ENCODE measurements around the gene TRAP1. TPM values are rescaled to one million over a fixed set of nuclear protein-coding genes. Genes with fewer than 3 reads are reported as not detected.
A peak's percentile ranks its signal among the peaks of the same experiment; 100 is the strongest.

The TRAP1 gene
- total and polyA plus RNA-seq, 2 experiments from 2014 or later, result 143 to 228 TPM

DNA sequence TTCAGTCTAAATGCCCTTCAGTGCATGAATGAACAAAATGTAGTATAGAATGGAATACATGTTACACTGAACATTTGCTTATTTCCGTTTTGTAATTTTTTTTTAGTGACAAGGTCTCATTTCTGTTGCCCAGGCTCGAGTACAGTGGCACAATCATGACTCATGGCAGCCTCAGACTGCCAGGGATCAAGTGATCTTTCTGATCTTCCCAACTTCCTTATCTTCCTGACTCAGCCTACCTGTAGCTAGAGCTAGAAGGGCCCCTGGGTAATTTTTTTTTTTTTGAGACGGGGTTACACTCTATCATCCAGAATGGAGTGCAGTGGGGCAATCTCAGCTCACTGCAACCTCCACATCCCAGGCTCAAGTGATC lies 98.6 kb downstream of the TRAP1 start (continued):
- TF ChIP-seq ZNF462 (CRISPR knock-in tag; IDR thresholded peaks at IDR 0.05) (no peak), EZH2 (IDR thresholded peaks at IDR 0.05; ENCODE audit: low read depth, unreplicated experiment) (no peak)

GRCh38 chr16:3612510-3613466 lies 104.5 kb downstream of the TRAP1 start:
- H4K20me1 ChIP-seq (replicated peaks; ENCODE audit: insufficient read depth), result 0 out of 2 replicates have a peak, but pooled peaks cover 9% of the 10 kb centered on the region
- H3K27ac Mint-ChIP-seq, result no peak overlapping the region
- TF ChIP-seq CREB1 (CRISPR knock-in tag; IDR thresholded peaks at IDR 0.05; ENCODE audit: low read depth) (no peak), NANOG (IDR thresholded peaks at IDR 0.05; ENCODE audit: borderline replicate concordance) (no peak)
- H3K4me1 Mint-ChIP-seq, result peaks cover 21% of the 10 kb centered on the region
- H3K27me3 Mint-ChIP-seq (ENCODE audit: insufficient read depth, low read depth, poor library complexity), result peaks cover 6% of the 10 kb centered on the region
- H3K4me3 Mint-ChIP-seq, result peak overlapping the region; percentile 96
- peak overlapping the region; percentile 87; the same call in 1 of the 2 replicates for H3K27ac ChIP-seq (ENCODE audit: low read depth)
- H3K36me3 ChIP-seq (ENCODE audit: insufficient read depth), result no peaks in the 10 kb centered on the region
- peaks cover 14% of the 10 kb centered on the region for H3K36me3 Mint-ChIP-seq (ENCODE audit: low read depth)
- H3K27me3 ChIP-seq (ENCODE audit: insufficient read depth), result no peaks in the 10 kb centered on the region
- peak overlapping the region; percentile 98 for H3K4me3 ChIP-seq
- no peak overlapping the region; the same call in 1 of the 2 replicates for H2AFZ ChIP-seq
- DNase-seq (ENCODE audit: low spot score) (no peak), ATAC-seq (no peak)
- peaks cover 54% of the 10 kb centered on the region for H3K79me2 ChIP-seq (replicated peaks; ENCODE audit: insufficient read depth)
- peak overlapping the region; percentile 95 for H3K4me2 ChIP-seq
- no peaks in the 10 kb centered on the region for H3K9me3 Mint-ChIP-seq
- peaks cover 6% of the 10 kb centered on the region for H3K4me1 ChIP-seq (ENCODE audit: insufficient read depth)
- H3F3A ChIP-seq (replicated peaks; ENCODE audit: low read depth), result peaks cover 14% of the 10 kb centered on the region; the same call in 1 of the 2 replicates
- no peaks in the 10 kb centered on the region for H3K9me2 ChIP-seq (ENCODE audit: insufficient read depth)
